ENCODE results near the gene LY9.

LY9 gene

DNA sequence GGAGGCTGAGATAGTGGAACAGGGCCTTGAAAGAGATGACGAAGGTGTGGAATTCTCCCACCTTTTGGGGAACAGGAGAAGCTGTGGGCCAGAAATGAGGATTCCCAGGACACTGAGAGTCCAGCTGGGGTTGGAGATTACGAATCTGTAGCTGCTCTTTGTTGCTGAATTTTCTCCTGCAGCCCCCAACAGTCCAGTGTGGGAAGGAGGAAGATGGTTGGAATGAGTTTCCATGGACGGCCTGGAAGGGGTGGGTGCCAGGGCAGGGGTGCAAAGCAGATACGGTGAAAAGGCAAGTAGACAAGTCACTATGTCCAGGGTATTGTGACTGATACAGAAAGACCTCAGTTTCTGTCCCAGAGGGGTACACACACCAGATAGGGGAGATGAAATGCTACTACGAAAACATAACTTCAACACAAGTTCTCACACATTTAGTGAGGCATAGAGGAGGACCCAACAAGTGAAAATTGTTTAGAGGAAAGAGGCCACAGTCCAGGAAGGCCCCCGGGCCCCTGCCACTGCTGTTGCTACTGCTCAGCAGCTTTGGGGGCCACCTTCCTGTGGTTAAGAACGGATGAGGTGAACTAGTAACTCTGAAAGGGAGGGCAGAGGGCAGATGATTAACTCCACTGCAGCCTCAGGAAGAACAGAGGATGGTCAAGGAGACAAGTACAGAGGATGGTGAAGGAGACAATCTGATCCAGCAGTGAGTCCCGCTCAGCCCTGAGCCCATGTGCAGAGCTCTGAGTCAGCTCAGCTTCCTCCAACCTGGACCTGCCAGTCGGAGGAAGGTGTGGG, 59.4 kb downstream of the LY9 start:
- H3K4me1 ChIP-seq: no peaks in the 10 kb centered on the region
- no peak overlapping the region for H3K4me3 ChIP-seq (ENCODE audit: low read depth, low read length)
- no peaks in the 10 kb centered on the region for H3K36me3 ChIP-seq
- H3K9me3 ChIP-seq: 0 out of 2 replicates have a peak, but pooled peaks cover 3% of the 10 kb centered on the region
- H3K27me3 ChIP-seq: no peaks in the 10 kb centered on the region; the same call in 1 of the 2 replicates
- no peak for DNase-seq
- TF ChIP-seq, protein P1, sequence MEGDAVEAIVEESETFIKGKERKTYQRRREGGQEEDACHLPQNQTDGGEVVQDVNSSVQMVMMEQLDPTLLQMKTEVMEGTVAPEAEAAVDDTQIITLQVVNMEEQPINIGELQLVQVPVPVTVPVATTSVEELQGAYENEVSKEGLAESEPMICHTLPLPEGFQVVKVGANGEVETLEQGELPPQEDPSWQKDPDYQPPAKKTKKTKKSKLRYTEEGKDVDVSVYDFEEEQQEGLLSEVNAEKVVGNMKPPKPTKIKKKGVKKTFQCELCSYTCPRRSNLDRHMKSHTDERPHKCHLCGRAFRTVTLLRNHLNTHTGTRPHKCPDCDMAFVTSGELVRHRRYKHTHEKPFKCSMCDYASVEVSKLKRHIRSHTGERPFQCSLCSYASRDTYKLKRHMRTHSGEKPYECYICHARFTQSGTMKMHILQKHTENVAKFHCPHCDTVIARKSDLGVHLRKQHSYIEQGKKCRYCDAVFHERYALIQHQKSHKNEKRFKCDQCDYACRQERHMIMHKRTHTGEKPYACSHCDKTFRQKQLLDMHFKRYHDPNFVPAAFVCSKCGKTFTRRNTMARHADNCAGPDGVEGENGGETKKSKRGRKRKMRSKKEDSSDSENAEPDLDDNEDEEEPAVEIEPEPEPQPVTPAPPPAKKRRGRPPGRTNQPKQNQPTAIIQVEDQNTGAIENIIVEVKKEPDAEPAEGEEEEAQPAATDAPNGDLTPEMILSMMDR (IDR thresholded peaks at IDR 0.05; ENCODE audit: low read depth, low read length): no peak

DNA sequence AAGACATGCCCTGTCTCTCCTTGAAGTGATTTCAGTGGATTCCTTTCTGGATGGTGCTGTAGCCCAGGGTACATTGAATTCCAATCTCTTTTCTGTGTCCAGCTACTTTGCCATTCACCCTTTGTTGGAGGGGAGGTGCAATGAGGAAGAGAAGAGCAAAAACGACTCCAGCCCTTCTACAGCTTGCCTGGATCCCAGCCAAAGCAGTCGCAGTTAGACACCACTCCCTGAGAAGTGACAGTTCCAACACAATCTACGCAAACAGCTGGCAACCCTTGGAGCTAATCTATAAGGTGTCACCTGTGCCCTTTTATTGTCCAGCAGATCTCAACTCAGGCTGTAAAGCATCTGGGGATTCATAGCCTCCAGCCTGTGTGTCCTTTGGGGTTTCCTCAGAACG, 62.1 kb downstream of the LY9 start:
- Histone ChIP-seq H3K36me3 (no peaks in the 10 kb centered on the region), H3K27me3 (no peaks in the 10 kb centered on the region), H3K4me3 (ENCODE audit: low read depth, low read length) (no peak overlapping the region), H3K9me3 (0 out of 2 replicates have a peak, but pooled peaks cover 3% of the 10 kb centered on the region), H3K4me1 (no peaks in the 10 kb centered on the region)
- no peak for DNase-seq
- TF ChIP-seq, protein P1 (IDR thresholded peaks at IDR 0.05; ENCODE audit: low read depth, low read length): no peak

DNA sequence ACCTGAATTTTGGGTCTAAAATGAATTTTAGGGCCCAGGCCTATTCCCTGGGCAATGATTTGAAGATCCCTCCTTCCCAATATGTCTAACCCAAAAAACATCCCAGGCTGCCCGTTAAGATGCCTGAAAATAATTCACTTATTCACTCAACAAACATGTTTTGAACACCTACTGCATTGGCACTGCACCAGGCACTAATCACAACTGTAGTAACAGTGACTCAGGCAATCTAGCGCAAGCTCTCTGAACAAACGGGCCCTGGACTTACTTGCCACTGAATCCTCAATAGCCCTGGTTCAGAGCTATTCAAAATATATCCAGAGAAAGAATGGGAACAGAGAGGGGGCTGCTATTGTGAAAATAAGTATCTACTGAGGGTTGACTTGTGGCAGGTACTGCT, 62.5 kb downstream of the LY9 start:
- H3K4me3 ChIP-seq (ENCODE audit: low read depth, low read length): no peak overlapping the region
- no peak for DNase-seq
- 0 out of 2 replicates have a peak, but pooled peaks cover 3% of the 10 kb centered on the region for H3K9me3 ChIP-seq
- no peaks in the 10 kb centered on the region for H3K36me3 ChIP-seq
- no peaks in the 10 kb centered on the region for H3K27me3 ChIP-seq
- TF ChIP-seq, protein P1 (IDR thresholded peaks at IDR 0.05; ENCODE audit: low read depth, low read length): no peak
- no peaks in the 10 kb centered on the region for H3K4me1 ChIP-seq

DNA sequence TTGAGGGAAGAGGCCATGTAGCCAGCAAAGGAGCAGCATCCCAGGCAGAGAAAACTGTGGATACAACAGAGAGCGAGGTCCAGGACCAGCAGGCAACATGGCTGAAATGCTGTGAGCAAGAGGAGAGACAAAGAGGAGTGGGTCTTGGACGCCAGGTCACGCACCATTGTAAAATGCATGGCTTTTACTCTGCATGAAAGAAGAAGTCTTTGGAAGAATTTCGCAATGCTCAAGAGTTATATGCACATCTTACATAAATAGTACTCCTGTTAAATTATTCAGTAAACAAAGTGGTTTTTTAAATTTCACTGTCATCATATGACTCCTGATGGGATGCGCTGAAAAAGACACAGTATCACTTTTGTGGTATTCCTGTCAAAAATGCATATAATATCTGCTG, 63.2 kb downstream of the LY9 start:
- TF ChIP-seq, protein P1 (IDR thresholded peaks at IDR 0.05; ENCODE audit: low read depth, low read length): no peak
- Histone ChIP-seq H3K9me3 (0 out of 2 replicates have a peak, but pooled peaks cover 3% of the 10 kb centered on the region), H3K4me1 (no peaks in the 10 kb centered on the region), H3K27me3 (no peaks in the 10 kb centered on the region), H3K4me3 (ENCODE audit: low read depth, low read length) (no peak overlapping the region), H3K36me3 (no peaks in the 10 kb centered on the region)
- DNase-seq: no peak

DNA sequence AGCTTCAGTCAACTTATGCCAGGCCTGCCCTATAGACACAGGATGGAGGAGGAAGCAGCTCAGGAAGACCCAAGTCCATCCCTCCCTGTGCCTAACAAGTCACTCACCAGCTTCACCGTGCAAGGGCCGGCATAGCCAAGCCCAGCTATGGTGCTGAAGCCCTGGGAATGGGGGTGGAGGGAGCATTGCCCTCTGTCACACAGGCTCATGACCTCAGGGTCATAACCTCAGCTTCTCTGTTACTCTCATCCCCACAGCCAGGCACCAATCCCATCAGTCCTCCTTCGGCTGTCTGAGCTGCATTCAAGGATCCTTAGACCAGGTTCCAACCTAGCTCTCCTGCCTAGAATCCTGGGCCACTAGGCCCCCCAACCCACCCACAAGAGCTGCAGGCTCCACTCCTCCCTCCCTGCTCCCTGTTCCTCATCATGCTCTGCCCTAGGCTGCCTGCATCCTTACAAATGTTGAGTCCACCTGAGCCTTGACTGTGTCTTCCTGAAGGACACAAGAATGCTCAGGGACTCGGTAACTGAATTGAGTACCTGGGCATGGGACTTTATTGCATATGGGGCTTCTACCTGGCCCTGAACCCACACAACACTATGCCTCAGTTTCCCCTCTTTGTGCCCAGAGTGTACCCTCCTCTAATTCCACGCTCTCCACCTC, 65.0 kb downstream of the LY9 start:
- DNase-seq: no peak
- TF ChIP-seq, protein P1 (IDR thresholded peaks at IDR 0.05; ENCODE audit: low read depth, low read length): no peak

More for the DNA sequence above, 65.0 kb downstream of the LY9 start:
- Histone ChIP-seq H3K27me3 (no peaks in the 10 kb centered on the region), H3K36me3 (no peaks in the 10 kb centered on the region), H3K4me1 (no peaks in the 10 kb centered on the region), H3K9me3 (0 out of 2 replicates have a peak, but pooled peaks cover 3% of the 10 kb centered on the region), H3K4me3 (ENCODE audit: low read depth, low read length) (no peak overlapping the region)
